HL-60/S4 treated with retinoic acid at 250 ng/mL for 4 days and 3 days (cell line): ENCODE results near the gene CMIP.

Experiments used
- in situ Hi-C: fragments of 300-500 bp; cut with MboI; formaldehyde crosslinking; loops from 2 replicates; pipeline ENCODE4 v1.7.0; 2022; ENCODE audit warnings: low sequenced_read_pairs

The CMIP gene

GRCh38 chr16:81546781-81547180 is 102.2 kb downstream of the CMIP start:
- in situ Hi-C loops: no loop called here

- in situ Hi-C loops: no loop called here
Observed at GRCh38 chr16:81547194-81547938, 102.8 kb downstream of the CMIP start.

GRCh38 chr16:81547939-81548216 is 103.3 kb downstream of the CMIP start:
- in situ Hi-C loops: no loop called here

- in situ Hi-C loops: no loop called here
Observed at GRCh38 chr16:81548551-81548875, 103.9 kb downstream of the CMIP start.

GRCh38 chr16:81548876-81549546 is 104.4 kb downstream of the CMIP start:
- in situ Hi-C loops: no loop called here

GRCh38 chr16:81549547-81550431 is 105.2 kb downstream of the CMIP start:
- in situ Hi-C loops: no loop called here

- in situ Hi-C loops: no loop called here
Observed at GRCh38 chr16:81550432-81550808, 105.8 kb downstream of the CMIP start.

GRCh38 chr16:81551151-81551808 is 106.7 kb downstream of the CMIP start:
- in situ Hi-C loops: no loop called here

GRCh38 chr16:81551821-81552304 is 107.3 kb downstream of the CMIP start:
- in situ Hi-C loops: no loop called here

- in situ Hi-C loops: no loop called here
Observed at GRCh38 chr16:81552743-81553079, 108.1 kb downstream of the CMIP start.

GRCh38 chr16:81553080-81553813 is 108.6 kb downstream of the CMIP start:
- in situ Hi-C loops: no loop called here

GRCh38 chr16:81553814-81554675 is 109.4 kb downstream of the CMIP start:
- in situ Hi-C loops: no loop called here

- in situ Hi-C loops: no loop called here
Observed at GRCh38 chr16:81554979-81555378, 110.4 kb downstream of the CMIP start.

- in situ Hi-C loops: no loop called here
Observed at GRCh38 chr16:81555660-81556059, 111.1 kb downstream of the CMIP start.

GRCh38 chr16:81556715-81557284 is 112.2 kb downstream of the CMIP start:
- in situ Hi-C loops: no loop called here

GRCh38 chr16:81558077-81558443 is 113.5 kb downstream of the CMIP start:
- in situ Hi-C loops: no loop called here

- in situ Hi-C loops: no loop called here
Observed at GRCh38 chr16:81558444-81559175, 114.0 kb downstream of the CMIP start.

GRCh38 chr16:81560979-81561657 is 116.5 kb downstream of the CMIP start:
- in situ Hi-C loops: no loop called here
